ACHN (cell line): ENCODE data around the gene HIRIP3.
"Not testable (repeated sequence)": the region's sequence is repeated elsewhere in the genome, so short reads cannot be mapped to it uniquely, and the experiment has no call there.

ENCODE experiments used
- DNase-seq: peaks from one replicate; pipeline ENCODE4 v3.0.0-alpha.2; 2015
- in situ Hi-C: cut with HindIII; loops from 2 replicates; pipeline ENCODE4 v1.10.0; 2017; ENCODE audit warnings: low sequenced_read_pairs, low pct_ligation_motif_present, low pct_unique_long_range_greater_than_20kb

HIRIP3 gene

GRCh38 chr16:29973384-29974246 lies 21.8 kb downstream of the HIRIP3 start, which contains the start of gene TAOK2:
Gene TAOK2 (plus strand): TSS chr16:29973868. CDS start chr16:29977773, 3,905 bp downstream.
- DNase-seq: peak; percentile 99
- in situ Hi-C loops: no loop called here

GRCh38 chr16:29972992-29973383 lies 22.4 kb downstream of the HIRIP3 start:
- in situ Hi-C loops: no loop called here
- DNase-seq: no peak

DNA sequence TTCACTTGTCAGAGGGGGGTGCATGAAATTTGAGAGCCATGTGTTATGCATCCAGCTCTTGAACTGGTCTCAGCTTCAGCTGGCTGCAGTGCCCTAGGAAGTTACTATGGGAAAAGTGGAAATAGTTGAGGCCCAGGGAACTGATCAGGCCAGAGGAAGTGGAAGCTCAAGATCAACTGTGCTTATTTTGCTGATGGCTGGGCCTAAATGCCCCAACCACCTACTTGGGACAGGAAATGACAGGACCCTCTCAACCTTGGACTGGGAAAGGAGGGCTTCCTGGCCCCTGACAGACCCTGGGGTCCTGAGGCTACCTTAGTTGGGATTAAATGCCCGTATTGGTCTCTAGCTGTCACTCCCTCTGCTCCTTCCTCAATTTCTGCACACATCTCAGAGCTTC lies 22.9 kb downstream of the HIRIP3 start:
- in situ Hi-C loops: no loop called here
- DNase-seq: no peak

DNA sequence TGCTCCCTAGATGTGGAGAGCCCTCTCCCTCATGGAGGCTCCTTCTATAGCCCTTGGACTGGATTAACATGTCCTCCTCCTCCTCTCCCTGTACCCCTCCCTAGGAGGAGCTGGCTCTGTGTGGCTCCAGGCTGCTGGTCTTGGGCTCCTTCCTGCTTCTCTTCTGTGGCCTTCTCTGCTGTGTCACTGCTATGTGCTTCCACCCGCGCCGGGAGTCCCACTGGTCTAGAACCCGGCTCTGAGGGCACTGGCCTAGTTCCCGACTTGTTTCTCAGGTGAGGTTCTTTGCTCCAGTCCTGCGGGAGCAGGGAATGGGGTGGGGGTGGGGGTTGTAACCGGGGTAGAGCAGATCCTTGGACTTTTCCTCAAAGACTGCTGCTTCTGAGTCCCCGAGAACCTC lies 24.1 kb downstream of the HIRIP3 start:
- no peak for DNase-seq
- in situ Hi-C loops: no loop called here

GRCh38 chr16:29968205-29968604 lies 27.2 kb downstream of the HIRIP3 start:
- in situ Hi-C loops: no loop called here

GRCh38 chr16:29963021-29963743 lies 32.2 kb downstream of the HIRIP3 start:
- in situ Hi-C loops: no loop called here
- no peak for DNase-seq

More at GRCh38 chr16:29968205-29968604, 27.2 kb downstream of the HIRIP3 start:
- DNase-seq: no peak

- peak; percentile 43 for DNase-seq
- in situ Hi-C loops: no loop called here
Observed at GRCh38 chr16:29962344-29962994, 32.9 kb downstream of the HIRIP3 start.

DNA sequence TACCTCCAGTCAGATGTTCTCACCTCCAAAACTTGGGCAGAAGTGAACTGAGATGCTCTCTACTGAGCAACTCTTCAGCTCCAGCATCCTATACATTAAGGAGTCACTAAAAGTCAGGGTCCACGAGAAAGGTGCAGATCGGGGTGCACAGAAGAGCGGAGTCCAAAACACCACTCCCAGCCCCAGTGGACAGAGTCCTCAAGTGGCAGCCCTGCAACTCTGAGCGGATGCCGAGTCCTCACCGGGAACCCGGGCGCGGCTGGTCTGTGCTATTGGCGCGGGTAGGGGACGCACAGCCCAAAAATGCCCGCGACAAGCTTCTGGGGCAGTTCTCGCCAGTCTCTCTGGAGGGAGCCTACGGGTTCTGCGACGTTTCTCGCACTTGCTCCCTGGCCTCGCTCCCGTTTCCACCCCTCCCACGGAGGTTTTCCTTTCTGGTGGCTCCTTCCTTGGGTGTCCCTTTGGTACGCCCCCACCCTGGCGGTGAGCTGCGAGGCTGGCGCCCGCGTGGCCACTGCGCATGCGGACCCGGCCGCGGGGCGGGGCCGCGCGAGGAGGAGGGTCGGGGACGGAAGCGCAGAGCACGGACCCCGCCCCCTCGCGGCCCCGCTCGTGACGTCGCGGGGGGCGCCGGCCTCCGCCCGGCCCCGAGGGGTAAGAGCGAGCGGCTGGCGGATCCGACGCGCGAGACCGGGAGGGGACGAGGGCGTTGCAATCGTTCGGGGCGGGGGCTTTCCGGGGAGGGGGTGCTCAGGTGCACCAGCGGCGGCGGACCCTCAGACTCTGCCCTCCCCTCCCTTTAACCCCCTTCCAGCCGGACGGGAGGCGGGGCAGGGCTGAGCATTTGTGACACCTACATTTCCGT lies 33.7 kb downstream of the HIRIP3 start, which contains the start of gene TMEM219:
TMEM219 (plus strand) TSS at position 601 of the 865 bp plus-strand sequence. CDS start 1,065 bp downstream, outside the sequence.
- in situ Hi-C loops: no loop called here
- peak; percentile 95 for DNase-seq

DNA sequence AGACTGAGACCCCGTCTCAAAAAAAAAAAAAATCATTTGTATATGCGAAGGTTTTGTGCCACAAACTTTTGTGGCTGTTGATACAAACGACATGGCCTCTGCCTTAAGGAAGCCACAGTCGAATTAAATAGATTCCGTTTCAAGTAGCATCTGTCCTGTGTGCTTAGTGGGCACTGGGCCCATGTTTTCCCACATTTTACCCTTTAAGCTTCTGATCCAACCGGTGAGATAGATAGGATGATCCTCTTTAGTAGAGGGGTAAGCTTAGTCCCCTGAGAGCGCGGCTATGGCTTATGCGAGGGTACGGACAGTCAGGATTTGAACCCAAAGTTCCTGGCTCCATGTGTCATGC lies 34.3 kb downstream of the HIRIP3 start:
- DNase-seq: no peak
- in situ Hi-C loops: no loop called here

- in situ Hi-C loops, DNase-seq: not testable (repeated sequence)
Observed at GRCh38 chr16:29959821-29960220, 35.6 kb downstream of the HIRIP3 start.

DNA sequence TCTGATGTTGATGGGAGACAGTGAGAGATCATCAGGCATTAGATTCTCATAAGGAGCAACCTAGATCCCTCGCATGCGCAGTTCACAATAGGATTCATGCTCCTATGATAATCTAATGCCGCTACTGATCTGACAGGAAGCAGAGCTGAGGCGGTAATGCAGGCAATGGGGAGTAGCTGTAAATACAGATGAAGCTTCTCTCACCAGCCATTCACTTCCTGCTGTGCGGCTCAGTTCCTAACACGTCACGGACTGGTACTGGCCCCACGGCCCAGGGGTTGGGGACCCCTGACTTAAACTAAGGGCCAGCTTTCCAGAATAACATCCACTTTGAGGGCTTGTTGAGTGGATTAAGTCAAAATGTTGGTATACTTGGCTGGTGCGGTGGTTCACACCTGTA lies 36.1 kb downstream of the HIRIP3 start:
- in situ Hi-C loops: no loop called here
- no peak for DNase-seq

GRCh38 chr16:29958756-29959155 lies 36.7 kb downstream of the HIRIP3 start:
- in situ Hi-C loops: no loop called here

GRCh38 chr16:29951625-29952365 lies 43.6 kb downstream of the HIRIP3 start:
- DNase-seq: no peak
- in situ Hi-C loops: no loop called here

More at GRCh38 chr16:29958756-29959155, 36.7 kb downstream of the HIRIP3 start:
- no peak for DNase-seq

DNA sequence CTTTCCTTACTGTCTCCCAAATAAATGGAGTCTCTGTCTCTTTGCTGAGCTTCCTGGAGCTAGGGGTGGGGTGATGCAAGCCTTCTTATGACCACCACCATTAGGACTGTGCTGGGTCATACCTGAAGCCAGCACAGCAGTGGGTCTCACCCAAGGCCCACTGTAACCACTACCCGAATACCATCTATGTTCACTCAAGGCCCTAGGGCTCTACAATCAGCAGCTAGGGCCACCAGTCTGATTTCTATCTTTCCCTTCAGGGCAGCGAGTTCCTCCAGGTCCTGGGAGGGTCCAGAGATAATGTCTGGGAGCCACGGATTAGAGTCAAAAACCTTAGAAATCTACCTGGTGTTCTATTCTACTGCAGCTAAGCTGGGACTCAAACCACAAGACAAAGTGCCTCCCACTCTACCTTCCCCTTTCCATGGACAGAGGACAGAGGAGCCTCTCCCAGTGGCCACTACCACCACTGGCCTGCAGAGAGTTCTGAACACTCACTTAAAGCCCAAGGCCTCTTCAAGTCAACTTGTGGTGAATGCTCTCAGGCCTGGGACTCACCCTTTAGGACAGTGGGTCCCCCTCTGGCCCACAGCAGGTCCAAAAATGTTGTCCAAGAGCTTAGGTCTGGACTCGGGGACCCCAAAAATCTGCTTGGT lies 44.5 kb downstream of the HIRIP3 start:
- in situ Hi-C loops: no loop called here
- DNase-seq: no peak

DNA sequence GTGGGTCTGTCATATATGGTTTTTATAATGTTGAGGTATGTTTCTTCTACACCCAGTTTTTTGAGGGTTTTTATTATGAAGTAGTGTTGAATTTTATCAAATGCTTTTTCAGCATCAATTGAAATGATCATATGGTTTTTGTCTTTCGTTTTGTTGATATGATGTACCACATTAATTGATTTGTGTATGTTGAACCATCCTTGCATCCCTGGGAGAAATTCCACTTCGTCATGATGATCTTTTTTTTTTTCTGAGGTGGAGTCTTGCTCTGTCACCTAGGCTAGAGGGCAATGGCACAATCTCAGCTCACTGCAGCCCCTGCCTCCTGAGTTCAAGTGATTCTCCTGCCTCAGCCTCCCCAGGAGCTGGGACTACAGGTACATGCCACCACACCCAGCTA lies 47.5 kb downstream of the HIRIP3 start:
- DNase-seq: no peak
- in situ Hi-C loops: no loop called here

- peak; percentile 100 for DNase-seq
- in situ Hi-C loops: no loop called here
Observed at GRCh38 chr16:29943846-29944799, 51.3 kb downstream of the HIRIP3 start.
